LoVo (cell line): ENCODE data around the gene TSPAN9.

Experiments
- DNase-seq: peaks from one replicate; pipeline ENCODE4 v3.0.0-alpha.2; 2016; ENCODE audit warnings: low spot score

TSPAN9 gene

GRCh38 chr12:3187846-3188770, 110.9 kb downstream of the TSPAN9 start:
- no peak for DNase-seq

DNA sequence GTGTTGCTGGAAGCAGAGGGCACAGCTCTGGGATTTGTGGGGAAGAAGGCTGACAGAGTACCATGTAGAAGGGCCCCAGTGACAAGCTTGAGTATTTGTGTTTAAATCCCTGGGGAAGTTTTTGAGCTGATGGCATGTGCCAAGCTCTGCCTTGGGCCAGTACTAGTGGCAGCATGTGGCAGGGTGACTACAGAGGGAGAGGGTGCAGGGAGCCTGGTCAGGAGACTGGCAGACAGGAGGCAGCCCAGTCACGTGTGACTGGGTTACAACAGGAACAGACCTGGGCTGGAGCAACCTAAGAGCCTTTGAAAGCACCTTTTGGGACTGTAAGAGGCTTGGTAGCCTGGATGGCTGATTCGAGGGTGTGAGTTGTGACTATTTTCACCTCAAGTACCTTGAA, 112.1 kb downstream of the TSPAN9 start:
- no peak for DNase-seq

DNA sequence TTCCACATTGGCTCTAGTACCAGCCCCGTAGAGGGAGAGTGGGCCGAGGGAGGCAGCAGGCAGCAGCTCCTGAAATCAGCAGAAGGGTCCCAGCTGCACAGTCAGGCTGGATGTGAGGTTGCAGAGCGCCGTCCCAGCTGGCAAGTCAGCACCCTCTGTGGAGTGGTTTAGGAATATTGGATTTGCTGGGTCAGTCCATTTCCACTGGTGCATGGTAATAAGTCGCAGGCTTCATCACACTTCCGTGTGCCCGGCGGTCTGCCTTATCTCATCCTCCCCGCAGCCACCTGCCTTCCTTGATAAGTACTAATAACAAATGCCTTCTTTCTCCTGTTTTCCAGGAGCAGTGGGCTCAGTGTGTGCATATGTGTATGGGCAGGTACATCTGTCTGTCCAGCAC, 112.9 kb downstream of the TSPAN9 start:
- DNase-seq: no peak

DNA sequence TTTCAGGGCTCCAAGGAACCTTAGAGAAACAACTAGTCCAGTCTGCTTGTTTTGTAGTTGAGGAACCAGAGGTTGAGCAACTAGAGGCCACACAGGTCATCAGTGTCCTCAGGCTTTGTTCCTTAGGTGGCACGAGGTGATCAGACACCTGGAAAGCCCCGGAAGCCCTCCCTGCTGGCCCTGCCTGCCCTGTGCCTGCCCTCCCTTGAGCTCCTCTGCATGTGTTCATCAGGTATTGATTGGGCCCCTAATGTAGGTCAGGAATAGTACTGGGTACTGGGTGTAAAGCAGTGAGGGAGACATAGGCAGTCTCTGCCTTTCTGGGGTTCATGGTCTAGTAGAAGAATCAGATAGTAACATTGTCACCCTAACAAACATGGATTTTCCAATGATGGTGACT, 114.3 kb downstream of the TSPAN9 start:
- DNase-seq: no peak

GRCh38 chr12:3192221-3192620, 115.0 kb downstream of the TSPAN9 start:
- no peak for DNase-seq

GRCh38 chr12:3193131-3193530, 116.0 kb downstream of the TSPAN9 start:
- DNase-seq: no peak

- DNase-seq: no peak
Observed at GRCh38 chr12:3193755-3194154, 116.6 kb downstream of the TSPAN9 start.

DNA sequence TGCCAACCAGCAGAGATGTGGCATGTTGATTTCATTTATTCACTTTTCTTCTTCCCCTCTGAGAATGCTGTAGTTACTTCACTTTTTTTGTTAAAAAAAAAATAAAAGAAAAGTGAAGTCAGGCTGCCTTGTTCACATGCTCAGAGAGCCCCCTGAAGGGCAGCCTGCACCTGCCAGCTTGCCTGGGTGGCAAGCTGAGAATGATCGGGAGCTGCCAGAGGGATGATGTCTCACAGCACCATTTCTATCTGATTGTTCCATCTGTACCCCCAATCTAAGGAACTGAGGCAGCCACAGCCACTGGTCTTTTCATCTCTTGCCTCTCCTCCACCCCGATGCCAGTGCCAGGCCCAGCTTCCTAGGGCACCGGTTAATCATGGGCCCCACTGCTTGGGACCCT, 118.2 kb downstream of the TSPAN9 start:
- DNase-seq: no peak

DNA sequence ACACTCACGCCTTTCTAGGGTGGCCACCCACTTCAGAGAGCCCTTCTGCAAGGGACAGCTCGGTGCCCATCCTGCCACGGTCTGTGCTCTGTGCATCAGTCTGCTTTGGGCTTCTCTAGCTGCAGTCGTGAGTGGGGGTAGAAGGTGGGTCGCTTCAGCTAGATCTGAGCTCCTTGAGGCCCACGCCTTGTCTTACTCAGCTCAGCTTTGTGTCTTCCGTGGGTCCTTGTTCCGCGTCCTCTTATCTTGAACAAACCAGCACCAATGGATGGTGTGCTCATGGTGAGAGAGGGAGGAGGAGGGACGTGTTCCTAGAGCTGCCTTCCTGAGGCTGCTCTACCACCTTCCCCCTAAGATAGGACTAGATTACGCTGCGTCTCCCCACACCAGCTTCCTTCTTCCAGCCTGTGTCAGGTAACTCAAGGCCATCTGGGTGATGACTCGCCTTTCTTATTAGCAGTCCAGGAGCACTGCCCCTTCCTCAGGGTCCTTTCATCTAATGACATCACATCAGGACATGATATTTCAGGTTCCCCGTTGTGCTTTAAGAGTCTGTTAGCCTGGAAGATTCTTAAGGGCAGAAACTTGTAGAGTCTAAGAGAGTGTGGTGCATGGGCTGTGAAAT, 118.8 kb downstream of the TSPAN9 start:
- DNase-seq: no peak

DNA sequence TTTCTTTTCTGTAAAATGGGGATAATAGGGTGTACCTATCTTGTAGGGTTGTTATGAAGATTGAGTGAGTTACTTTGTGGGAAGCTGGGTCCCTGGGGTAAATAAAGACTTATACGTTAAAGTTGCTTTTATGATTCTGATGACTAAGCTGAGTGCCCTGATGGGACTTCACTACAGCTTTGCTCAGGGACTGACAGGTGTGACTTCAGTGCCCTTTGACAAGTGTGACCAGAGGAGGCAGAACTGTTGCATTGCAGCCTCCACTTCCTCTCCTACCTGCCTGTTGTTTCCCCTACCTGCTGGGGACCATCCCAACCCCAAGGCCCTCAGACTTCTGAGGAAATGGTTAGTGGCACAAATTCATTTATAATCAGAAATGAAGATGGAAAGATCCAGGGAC, 119.3 kb downstream of the TSPAN9 start:
- no peak for DNase-seq

DNA sequence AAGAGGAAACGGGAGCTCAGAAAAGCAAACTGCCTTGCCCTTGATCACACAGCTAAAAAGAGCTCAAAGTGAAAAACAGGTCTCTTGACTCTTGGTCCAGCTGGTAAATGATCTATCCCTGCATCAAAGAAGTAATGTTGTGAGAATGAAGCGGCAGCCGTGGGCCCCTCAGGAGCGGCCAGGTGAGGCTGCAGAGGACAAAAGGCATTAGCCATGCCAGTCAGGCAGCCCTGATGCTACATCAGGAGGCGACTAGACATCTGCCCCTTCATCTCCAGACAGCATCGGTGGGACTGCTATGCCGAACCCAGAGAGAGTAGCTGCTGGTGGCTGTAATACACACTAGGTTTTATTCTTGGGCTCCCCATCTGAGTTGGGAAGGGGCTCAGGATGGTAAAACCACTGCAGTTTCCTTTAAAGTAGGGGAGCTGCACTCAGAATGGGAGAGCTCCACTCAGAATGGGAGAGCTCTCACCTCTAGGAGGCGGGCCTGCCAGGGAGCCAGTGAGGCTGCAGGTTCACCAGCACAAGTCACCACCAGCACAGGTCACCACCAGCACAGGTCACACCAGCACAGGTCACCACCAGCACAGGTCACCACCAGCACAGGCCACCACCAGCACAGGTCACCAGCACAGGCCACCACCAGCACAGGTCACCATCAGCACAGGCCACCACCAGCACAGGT, 120.1 kb downstream of the TSPAN9 start:
- no peak for DNase-seq

GRCh38 chr12:3199551-3200031, 122.4 kb downstream of the TSPAN9 start:
- DNase-seq: no peak

DNA sequence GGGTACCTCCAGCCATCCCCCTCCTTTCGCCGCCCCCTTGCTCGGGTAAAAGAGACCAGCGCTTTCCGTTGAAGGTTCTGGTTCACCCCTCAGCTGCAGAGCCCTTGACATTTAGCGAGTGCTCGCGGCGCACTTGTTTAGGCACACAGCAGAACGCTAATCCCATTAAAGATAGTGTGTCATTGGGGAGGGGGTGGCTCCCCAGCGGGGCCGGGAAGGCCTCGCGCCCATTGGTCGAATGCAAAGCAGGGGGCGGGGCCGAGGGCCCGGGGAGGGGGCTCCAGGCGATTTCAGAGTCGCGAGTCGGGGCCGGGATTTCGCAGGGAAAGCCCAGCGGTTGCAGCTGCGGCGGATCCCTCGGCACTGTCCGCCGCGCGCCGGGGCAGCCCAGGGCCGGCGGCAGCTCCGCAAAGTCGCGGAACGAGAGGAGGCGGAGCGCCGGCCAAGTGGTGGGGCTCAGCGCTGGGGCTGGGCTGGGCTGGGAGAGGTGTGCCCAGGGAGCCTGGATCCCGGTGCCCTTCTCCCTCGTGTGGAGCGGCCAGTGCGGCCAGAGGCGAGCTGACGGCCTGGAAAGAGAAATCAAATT, 122.9 kb downstream of the TSPAN9 start:
- no peak for DNase-seq

DNA sequence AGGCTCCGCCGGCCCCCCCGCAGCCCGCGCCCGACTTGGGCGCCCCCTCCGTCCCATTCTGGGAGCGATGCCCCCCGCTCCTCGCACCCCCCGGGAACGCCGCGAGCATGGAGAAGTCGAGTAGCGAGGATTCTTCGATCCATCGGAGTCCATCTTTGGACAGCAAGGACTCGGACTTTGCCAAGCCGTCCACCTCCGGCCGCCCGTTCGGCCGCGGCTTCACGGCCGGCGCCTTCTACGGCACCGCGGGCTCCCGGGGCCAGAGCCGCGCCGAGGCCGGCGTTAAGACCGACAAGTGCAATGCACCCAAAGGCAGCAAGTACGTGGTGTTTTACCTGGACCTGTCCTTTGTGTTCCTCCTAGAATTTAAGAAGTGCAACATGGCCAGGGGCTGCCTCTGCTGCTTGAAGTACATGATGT, 123.6 kb downstream of the TSPAN9 start:
- DNase-seq: no peak

- no peak for DNase-seq
Observed at GRCh38 chr12:3201339-3202051, 124.3 kb downstream of the TSPAN9 start.

DNA sequence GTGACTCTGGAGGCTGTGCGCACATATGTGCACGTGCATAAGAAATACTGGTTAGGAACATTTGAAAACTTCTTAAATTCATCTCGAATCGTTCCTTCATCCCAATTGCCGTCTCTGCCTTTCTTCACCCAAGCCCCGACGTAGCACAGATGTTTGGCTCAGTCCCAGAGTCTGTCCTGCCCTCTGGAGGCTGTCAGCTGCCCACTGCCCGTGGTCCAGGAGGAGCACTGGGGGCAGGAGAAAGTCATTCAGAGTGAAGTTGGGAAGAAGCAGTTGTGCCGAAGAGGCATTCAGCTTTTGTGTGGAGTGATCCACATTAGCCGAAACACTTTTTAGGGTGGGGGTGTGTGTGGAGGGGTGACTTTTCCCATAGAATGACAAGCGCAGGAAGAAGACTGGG, 124.9 kb downstream of the TSPAN9 start:
- no peak for DNase-seq

DNA sequence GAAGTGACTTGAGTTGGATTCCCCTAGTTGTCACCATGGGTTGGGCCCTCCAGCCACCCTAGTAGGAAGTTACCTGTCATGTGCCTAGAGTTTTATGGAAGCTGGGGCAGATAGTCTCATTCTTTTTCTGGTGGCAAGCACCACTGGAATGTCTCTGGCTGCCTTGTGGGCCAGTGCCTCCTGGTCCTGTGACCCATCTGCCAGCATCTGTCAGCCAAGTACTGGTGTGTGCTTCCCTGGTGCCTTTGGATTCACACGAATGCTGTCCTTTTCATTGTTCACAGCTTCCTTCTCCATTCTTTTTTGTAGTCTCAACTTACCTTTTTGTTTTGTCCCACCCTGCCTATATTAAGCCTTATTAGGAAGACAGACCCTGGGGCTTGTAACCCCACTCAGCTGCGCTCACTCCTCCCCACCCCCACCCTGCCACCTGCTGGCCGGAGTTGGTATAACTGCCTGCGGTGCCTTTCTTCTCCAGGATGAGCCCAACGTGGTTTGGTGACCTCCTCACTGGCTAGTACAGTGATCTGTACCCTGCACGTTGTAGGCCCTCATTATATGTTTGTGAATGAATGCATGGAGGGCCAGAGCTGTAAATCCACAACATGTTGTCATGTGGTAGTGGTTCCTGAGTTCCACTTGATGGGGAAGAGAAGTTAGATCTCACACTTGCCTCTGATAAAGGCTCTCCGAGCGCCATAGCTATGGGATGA, 125.7 kb downstream of the TSPAN9 start:
- peak; percentile 51 for DNase-seq

- DNase-seq: no peak
Observed at GRCh38 chr12:3203713-3204112, 126.5 kb downstream of the TSPAN9 start.

DNA sequence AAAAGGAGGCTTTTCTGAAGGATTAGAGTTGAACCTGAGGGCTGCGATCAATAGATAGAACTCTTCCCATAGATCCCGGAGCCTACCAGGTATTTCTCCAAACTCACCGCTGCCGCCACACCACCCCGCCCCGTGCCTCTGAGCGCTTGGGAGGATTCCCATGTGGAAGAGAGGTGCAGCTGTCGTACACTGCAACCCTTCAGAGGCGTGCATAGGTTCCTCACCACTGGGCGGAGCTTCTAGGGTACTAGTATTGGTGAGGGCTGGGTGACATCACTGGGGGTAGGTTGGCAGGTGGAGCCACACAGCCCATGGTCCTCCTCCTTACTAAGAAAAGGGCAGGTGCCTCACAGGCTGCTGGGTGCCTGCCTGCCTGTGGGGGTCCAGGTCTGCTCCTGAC, 127.0 kb downstream of the TSPAN9 start:
- DNase-seq: no peak

- no peak for DNase-seq
Observed at GRCh38 chr12:3204730-3205531, 127.8 kb downstream of the TSPAN9 start.
